IMR-90 (cell line): ENCODE results near the gene EML1. TPM values are rescaled to one million over a fixed set of nuclear protein-coding genes. Genes with fewer than 3 reads are reported as not detected.

Source experiments
- ATAC-seq: fragments of 200-7000 bp; cut with Tn5 transposase; 2 replicates; pipeline ENCODE4 v1.9.1; 2020; ENCODE audit warnings: low read depth, mild to moderate bottlenecking, moderate library complexity
- BruUV-seq: library from RNA; stranded (reverse); fragments of 400-500 nt; replicated peaks from 2 replicates; lab custom pipeline; 2021; lab: Mats Ljungman, UMichigan
- CTCF ChIA-PET: fragments of 300-600 bp; formaldehyde crosslinking; extraction: SDS; loops from one replicate; lab custom pipeline; 2021; ENCODE audit warnings: antibody characterized with exemption; lab: Yijun Ruan, JAX
- POLR2A ChIA-PET: fragments of 300-600 bp; sonication (Branson Sonifier 250); formaldehyde crosslinking; loops from one replicate; lab custom pipeline; 2022; ENCODE audit warnings: antibody characterized with exemption; ENCODE audit not compliant: unreplicated experiment; lab: Charles Lee
- DNase-seq: peaks from one replicate; pipeline ENCODE4 v3.0.0; 2013
- H2AFZ ChIP-seq: replicated peaks from 2 replicates; pipeline ENCODE3; 2013; ENCODE audit warnings: low read length, mild to moderate bottlenecking; ENCODE audit not compliant: poor library complexity
- H2AK5ac ChIP-seq: 2 replicates; pipeline ENCODE4 v1.6.1; 2013; ENCODE audit warnings: low read depth, low read length, inconsistent platforms
- H2AK9ac ChIP-seq: replicated peaks from 2 replicates; pipeline ENCODE3; 2013; ENCODE audit warnings: mild to moderate bottlenecking, low read depth, low read length, moderate library complexity; ENCODE audit not compliant: poor library complexity
- H2BK120ac ChIP-seq: 2 replicates; pipeline ENCODE4 v1.6.1; 2013; ENCODE audit warnings: low read depth, low read length, inconsistent platforms
- H2BK15ac ChIP-seq: 3 replicates; pipeline ENCODE4 v1.6.1; 2013; ENCODE audit warnings: low read depth, low read length, inconsistent platforms
- H2BK20ac ChIP-seq: 2 replicates; pipeline ENCODE4 v1.6.1; 2013; ENCODE audit warnings: low read depth, mild to moderate bottlenecking, inconsistent platforms, low read length, moderate library complexity
- H2BK5ac ChIP-seq: 2 replicates; pipeline ENCODE4 v1.6.1; 2013; ENCODE audit warnings: mild to moderate bottlenecking, low read depth, low read length, inconsistent platforms; ENCODE audit not compliant: poor library complexity, severe bottlenecking
- H3K14ac ChIP-seq: replicated peaks from 2 replicates; pipeline ENCODE4 v1.6.1; 2013; ENCODE audit warnings: low read depth, low read length, inconsistent platforms
- H3K18ac ChIP-seq: 2 replicates; pipeline ENCODE4 v1.6.1; 2013; ENCODE audit warnings: low read depth, low read length, control low read depth
- H3K23ac ChIP-seq: 2 replicates; pipeline ENCODE4 v1.6.1; 2013; ENCODE audit warnings: low read depth, low read length, inconsistent platforms
- H3K27ac ChIP-seq: 2 replicates; pipeline ENCODE4 v1.5.1; 2013; ENCODE audit warnings: mild to moderate bottlenecking, control low read depth, low read length; ENCODE audit not compliant: insufficient read depth
- H3K27me3 ChIP-seq: 2 replicates; pipeline ENCODE4 v1.6.1; 2013; ENCODE audit warnings: low read length; ENCODE audit not compliant: control insufficient read depth, insufficient read depth
- H3K36me3 ChIP-seq: 2 replicates; pipeline ENCODE4 v1.6.1; 2013; ENCODE audit warnings: low read length, mixed read lengths; ENCODE audit not compliant: control insufficient read depth, insufficient read depth
- H3K4ac ChIP-seq: 2 replicates; pipeline ENCODE4 v1.6.1; 2013; ENCODE audit warnings: low read depth, low read length, inconsistent platforms
- H3K4me1 ChIP-seq: 2 replicates; pipeline ENCODE4 v1.6.1; 2013; ENCODE audit warnings: low read length, mixed read lengths; ENCODE audit not compliant: control insufficient read depth, insufficient read depth
- H3K4me2 ChIP-seq: 2 replicates; pipeline ENCODE4 v1.6.1; 2013; ENCODE audit warnings: low read depth, mild to moderate bottlenecking, control low read depth, low read length, moderate library complexity
- H3K4me3 ChIP-seq: 2 replicates; pipeline ENCODE4 v1.5.1; 2013; ENCODE audit warnings: low read depth, mild to moderate bottlenecking, control low read depth, low read length, moderate library complexity; ENCODE audit not compliant: insufficient read depth
- H3K56ac ChIP-seq: 2 replicates; pipeline ENCODE4 v1.6.1; 2013; ENCODE audit warnings: low read length, inconsistent platforms; ENCODE audit not compliant: insufficient read depth; ENCODE audit errors: extremely low read depth
- H3K79me1 ChIP-seq, 2 experiments: 2 replicates each; pipeline ENCODE4 v1.6.1; 2013; ENCODE audit warnings: low read length in 2 of 2, inconsistent platforms in 1 of 2, low read depth in 1 of 2
- H3K9ac ChIP-seq: 2 replicates; pipeline ENCODE4 v1.6.1; 2013; ENCODE audit warnings: low read depth, low read length, control low read depth
- H3K9me1 ChIP-seq: 2 replicates; pipeline ENCODE4 v1.6.1; 2013; ENCODE audit warnings: low read length, inconsistent platforms; ENCODE audit not compliant: insufficient read depth
- H3K9me3 ChIP-seq: 2 replicates; pipeline ENCODE4 v1.6.1; 2013; ENCODE audit warnings: low read length; ENCODE audit not compliant: control insufficient read depth, insufficient read depth
- H4K20me1 ChIP-seq: 2 replicates; pipeline ENCODE4 v1.6.1; 2013; ENCODE audit warnings: low read length, inconsistent platforms; ENCODE audit not compliant: insufficient read depth
- H4K5ac ChIP-seq: 2 replicates; pipeline ENCODE4 v1.6.1; 2013; ENCODE audit warnings: mild to moderate bottlenecking, low read depth, low read length, control low read depth
- H4K8ac ChIP-seq, 2 experiments: 2 replicates each; pipeline ENCODE4 v1.6.1; 2013; ENCODE audit warnings: low read depth in 2 of 2, low read length in 2 of 2, control low read depth in 1 of 2, inconsistent platforms in 1 of 2
- H4K91ac ChIP-seq: 2 replicates; pipeline ENCODE4 v1.6.1; 2013; ENCODE audit warnings: low read depth, low read length, inconsistent platforms; ENCODE audit not compliant: insufficient read depth
- BHLHE40 ChIP-seq: fragments of 150-350 bp; IDR thresholded peaks from 2 replicates; pipeline ENCODE4 v1.6.1; 2016; ENCODE audit warnings: mild to moderate bottlenecking, low read depth, low read length
- CEBPB ChIP-seq: IDR thresholded peaks from 2 replicates; pipeline ENCODE4 v1.6.1; 2012; ENCODE audit warnings: low read depth, low read length, improper control_type of control experiment
- CHD1 ChIP-seq: IDR thresholded peaks from 2 replicates; pipeline ENCODE4 v1.6.1; 2012; ENCODE audit warnings: low read depth, low read length, improper control_type of control experiment
- FOS ChIP-seq: fragments of 150-350 bp; IDR thresholded peaks from 2 replicates; pipeline ENCODE4 v1.6.1; 2016; ENCODE audit warnings: low read depth, low read length
- MAFK ChIP-seq: IDR thresholded peaks from 2 replicates; pipeline ENCODE4 v1.6.1; 2012; ENCODE audit warnings: low read depth, low read length, improper control_type of control experiment
- MAZ ChIP-seq: IDR thresholded peaks from 2 replicates; pipeline ENCODE4 v1.6.1; 2012; ENCODE audit warnings: low read depth, mild to moderate bottlenecking, low read length, improper control_type of control experiment, moderate library complexity, borderline replicate concordance
- MXI1 ChIP-seq: IDR thresholded peaks from 2 replicates; pipeline ENCODE4 v1.6.1; 2012; ENCODE audit warnings: low read depth, mild to moderate bottlenecking, low read length, moderate library complexity, borderline replicate concordance
- NFE2L2 ChIP-seq: fragments of 150-350 bp; IDR thresholded peaks from 2 replicates; pipeline ENCODE4 v1.6.1; 2016; ENCODE audit warnings: low read depth, mild to moderate bottlenecking, low read length
- POLR2A ChIP-seq: IDR thresholded peaks from 2 replicates; pipeline ENCODE4 v1.6.1; 2012; ENCODE audit warnings: mild to moderate bottlenecking, low read depth, low read length
- RAD21 ChIP-seq: IDR thresholded peaks from 2 replicates; pipeline ENCODE4 v1.6.1; 2012; ENCODE audit warnings: low read length, improper control_type of control experiment
- RCOR1 ChIP-seq: IDR thresholded peaks from 2 replicates; pipeline ENCODE4 v1.6.1; 2012; ENCODE audit warnings: mild to moderate bottlenecking, low read length, improper control_type of control experiment; ENCODE audit not compliant: insufficient replicate concordance
- RFX5 ChIP-seq: IDR thresholded peaks from 2 replicates; pipeline ENCODE4 v1.8.0; 2012; ENCODE audit warnings: low read depth, mild to moderate bottlenecking, low read length, moderate library complexity
- SMC3 ChIP-seq: fragments of 150-350 bp; IDR thresholded peaks from 2 replicates; pipeline ENCODE4 v1.6.1; 2016; ENCODE audit warnings: low read depth, mild to moderate bottlenecking, antibody characterized with exemption, low read length, moderate library complexity
- WGBS, 2 experiments: methylation state at CpG; one replicate each; pipeline versions ENCODE4 v1.1.5 to v1.1.7; 2013; ENCODE audit warnings: missing lambda C conversion rate in 2 of 2; ENCODE audit not compliant: insufficient read length in 1 of 2; ENCODE audit errors: extremely low coverage in 2 of 2; 5-methylcytosine and 5-hydroxymethylcytosine counted together
- dilution Hi-C: fragments of 300-500 bp; cut with HindIII; formaldehyde crosslinking; loops from one replicate; pipeline ENCODE4 v1.14.3; 2018; ENCODE audit warnings: low sequenced_read_pairs; ENCODE audit not compliant: unreplicated experiment
- in situ Hi-C: fragments of 300-500 bp; cut with MboI; formaldehyde crosslinking; loops from 3 replicates; pipeline ENCODE4 v1.14.3; 2019; ENCODE audit warnings: low sequenced_read_pairs, inconsistent platforms, mixed read lengths
- intact Hi-C: fragments of 100-400 bp; cut with micrococcal nuclease; formaldehyde crosslinking; loops from 2 replicates; pipeline ENCODE4 v1.10.0; 2022
- polyA plus RNA-seq, 3 experiments: library from polyadenylated mRNA; depleted of rRNA; stranded (reverse); fragments of >200 nt; gene quantifications; 2 replicates each; pipeline ENCODE4 v1.2.3, GENCODE V29; 2012; ENCODE audit warnings: low replicate concordance in 1 of 3
- total RNA-seq: library from RNA; depleted of rRNA; stranded (reverse); fragments of >200 nt; gene quantifications from 2 replicates; pipeline ENCODE4 v1.2.3, GENCODE V29; 2012
- TF ChIP-seq, protein P1 (sequence below): fragments of 150-350 bp; IDR thresholded peaks from 2 replicates; pipeline ENCODE4 v1.6.1; 2017; ENCODE audit warnings: mild to moderate bottlenecking, antibody characterized with exemption, low read length, low read depth
- TF ChIP-seq, protein P2 (sequence below): fragments of 150-350 bp; IDR thresholded peaks from 2 replicates; pipeline ENCODE4 v1.6.1; 2016; ENCODE audit warnings: low read depth, mild to moderate bottlenecking, low read length, moderate library complexity, borderline replicate concordance
- TF ChIP-seq, protein P3 (sequence below): conservative IDR thresholded peaks from 2 replicates; pipeline ENCODE4 v1.5.1; 2012; ENCODE audit warnings: mild to moderate bottlenecking, low read depth, low read length, improper control_type of control experiment

EML1 gene
- total and polyA plus RNA-seq, 2 of the 4 experiments (the other 2 are of a cell fraction): 14.0 to 42.3 TPM

DNA sequence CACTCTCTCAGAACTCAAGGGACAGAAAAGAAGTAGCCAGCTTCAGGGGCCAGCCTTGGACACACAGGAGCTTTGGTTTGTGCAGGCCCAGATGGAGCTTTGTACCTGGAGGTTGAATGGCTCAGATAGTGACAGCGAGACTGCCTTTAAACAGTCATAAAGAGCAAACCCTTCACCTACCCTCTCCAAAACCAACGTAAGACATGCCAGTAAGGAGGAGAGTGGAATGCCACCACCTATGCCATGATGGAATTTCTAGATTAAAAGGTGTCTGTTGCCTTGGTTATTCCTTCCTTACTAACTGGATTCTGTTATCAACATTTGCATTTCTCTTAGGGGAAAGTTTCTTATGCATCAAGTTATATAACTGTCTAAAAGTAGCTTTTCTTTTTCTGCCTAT, 98.1 kb downstream of the EML1 start:
- H3K4me3 ChIP-seq: no peak overlapping the region
- H2BK5ac ChIP-seq: no peak overlapping the region
- dilution Hi-C loops: no loop called here
- no peak overlapping the region for H3K4me2 ChIP-seq
- intact Hi-C loops: no loop called here
- ChIA-PET POLR2A (no interaction called here), CTCF (no interaction called here)
- ATAC-seq: no peak
- no TSS peak for BruUV-seq
- H3K27me3 ChIP-seq: no peaks in the 10 kb centered on the region
- no peaks in the 10 kb centered on the region for H3K4me1 ChIP-seq
- no CpG with 5 or more reads among the region's 2 CpGs for WGBS, 2 experiments
- TF ChIP-seq SMC3 (no peak), BHLHE40 (no peak), RFX5 (no peak), MXI1 (no peak), CEBPB (no peak), RCOR1 (no peak), FOS (no peak), NFE2L2 (no peak), MAFK (no peak), RAD21 (no peak), CHD1 (no peak), POLR2A (no peak), MAZ (no peak)
- TF ChIP-seq, protein P1, sequence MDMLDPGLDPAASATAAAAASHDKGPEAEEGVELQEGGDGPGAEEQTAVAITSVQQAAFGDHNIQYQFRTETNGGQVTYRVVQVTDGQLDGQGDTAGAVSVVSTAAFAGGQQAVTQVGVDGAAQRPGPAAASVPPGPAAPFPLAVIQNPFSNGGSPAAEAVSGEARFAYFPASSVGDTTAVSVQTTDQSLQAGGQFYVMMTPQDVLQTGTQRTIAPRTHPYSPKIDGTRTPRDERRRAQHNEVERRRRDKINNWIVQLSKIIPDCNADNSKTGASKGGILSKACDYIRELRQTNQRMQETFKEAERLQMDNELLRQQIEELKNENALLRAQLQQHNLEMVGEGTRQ: no peak
- TF ChIP-seq, protein P2, sequence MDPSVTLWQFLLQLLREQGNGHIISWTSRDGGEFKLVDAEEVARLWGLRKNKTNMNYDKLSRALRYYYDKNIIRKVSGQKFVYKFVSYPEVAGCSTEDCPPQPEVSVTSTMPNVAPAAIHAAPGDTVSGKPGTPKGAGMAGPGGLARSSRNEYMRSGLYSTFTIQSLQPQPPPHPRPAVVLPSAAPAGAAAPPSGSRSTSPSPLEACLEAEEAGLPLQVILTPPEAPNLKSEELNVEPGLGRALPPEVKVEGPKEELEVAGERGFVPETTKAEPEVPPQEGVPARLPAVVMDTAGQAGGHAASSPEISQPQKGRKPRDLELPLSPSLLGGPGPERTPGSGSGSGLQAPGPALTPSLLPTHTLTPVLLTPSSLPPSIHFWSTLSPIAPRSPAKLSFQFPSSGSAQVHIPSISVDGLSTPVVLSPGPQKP: no peak
- TF ChIP-seq, protein P3, sequence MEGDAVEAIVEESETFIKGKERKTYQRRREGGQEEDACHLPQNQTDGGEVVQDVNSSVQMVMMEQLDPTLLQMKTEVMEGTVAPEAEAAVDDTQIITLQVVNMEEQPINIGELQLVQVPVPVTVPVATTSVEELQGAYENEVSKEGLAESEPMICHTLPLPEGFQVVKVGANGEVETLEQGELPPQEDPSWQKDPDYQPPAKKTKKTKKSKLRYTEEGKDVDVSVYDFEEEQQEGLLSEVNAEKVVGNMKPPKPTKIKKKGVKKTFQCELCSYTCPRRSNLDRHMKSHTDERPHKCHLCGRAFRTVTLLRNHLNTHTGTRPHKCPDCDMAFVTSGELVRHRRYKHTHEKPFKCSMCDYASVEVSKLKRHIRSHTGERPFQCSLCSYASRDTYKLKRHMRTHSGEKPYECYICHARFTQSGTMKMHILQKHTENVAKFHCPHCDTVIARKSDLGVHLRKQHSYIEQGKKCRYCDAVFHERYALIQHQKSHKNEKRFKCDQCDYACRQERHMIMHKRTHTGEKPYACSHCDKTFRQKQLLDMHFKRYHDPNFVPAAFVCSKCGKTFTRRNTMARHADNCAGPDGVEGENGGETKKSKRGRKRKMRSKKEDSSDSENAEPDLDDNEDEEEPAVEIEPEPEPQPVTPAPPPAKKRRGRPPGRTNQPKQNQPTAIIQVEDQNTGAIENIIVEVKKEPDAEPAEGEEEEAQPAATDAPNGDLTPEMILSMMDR: no peak
- H3K9me1 ChIP-seq: peaks cover 2% of the 10 kb centered on the region; the same call in 1 of the 2 replicates
- in situ Hi-C loops: no loop called here
- H3K9me3 ChIP-seq: no peaks in the 10 kb centered on the region
- no peaks in the 10 kb centered on the region for H3K79me1 ChIP-seq
- H2BK120ac ChIP-seq: no peak overlapping the region
- no peak overlapping the region for H2AK9ac ChIP-seq
- H3K23ac ChIP-seq: no peak overlapping the region
- no peak overlapping the region for H3K9ac ChIP-seq
- H4K8ac ChIP-seq: no peak overlapping the region
- H4K20me1 ChIP-seq: no peaks in the 10 kb centered on the region
- no peak overlapping the region for H3K18ac ChIP-seq
- no peak overlapping the region for H2BK20ac ChIP-seq
- no peak overlapping the region for H4K91ac ChIP-seq
- H3K14ac ChIP-seq: no peak overlapping the region
- H2AFZ ChIP-seq: no peak overlapping the region
- H3K4ac ChIP-seq: no peak overlapping the region
- no peak for DNase-seq
- H3K56ac ChIP-seq: no peak overlapping the region
- no peak overlapping the region for H4K5ac ChIP-seq
- no peak overlapping the region for H2AK5ac ChIP-seq
- no peak overlapping the region for H3K27ac ChIP-seq
- peaks cover 4% of the 10 kb centered on the region for H3K36me3 ChIP-seq
- H2BK15ac ChIP-seq: no peak overlapping the region
